BLaER1 treated with 17β-estradiol and CSF1 and Interleukin-3, amounts not matched to agents 10 nM and 100 nM (cell line): ENCODE measurements around the gene MCM9.

Experiments used
- H3K27ac ChIP-seq, 11 experiments: shearing (Covaris generic); formaldehyde crosslinking; 2 replicates each; pipeline ENCODE4 v1.8.1; 2022
- H3K27me3 ChIP-seq, 11 experiments: shearing (Covaris generic); formaldehyde crosslinking; 2 replicates each; pipeline ENCODE4 v1.8.1; 2022
- H3K36me3 ChIP-seq, 11 experiments: shearing (Covaris generic); formaldehyde crosslinking; 2 replicates each; pipeline ENCODE4 v1.8.1; 2022
- H3K4me1 ChIP-seq, 10 experiments: shearing (Covaris generic); formaldehyde crosslinking; 2 replicates each; pipeline ENCODE4 v1.8.1; 2022
- H3K4me2 ChIP-seq, 11 experiments: shearing (Covaris generic); formaldehyde crosslinking; 2 replicates each; pipeline ENCODE4 v1.8.1; 2022
- H3K4me3 ChIP-seq, 10 experiments: shearing (Covaris generic); formaldehyde crosslinking; 2 replicates each; pipeline ENCODE4 v1.8.1; 2022
- H3K9ac ChIP-seq, 11 experiments: shearing (Covaris generic); formaldehyde crosslinking; 2 replicates each; pipeline ENCODE4 v1.8.1; 2022
- H3K9me3 ChIP-seq, 11 experiments: shearing (Covaris generic); formaldehyde crosslinking; replicated peaks in 1 of 11; 2 replicates each; pipeline ENCODE4 v1.8.1; 2022
- H4K20me1 ChIP-seq, 11 experiments: shearing (Covaris generic); formaldehyde crosslinking; 2 replicates each; pipeline ENCODE4 v1.8.1; 2022
- Cebpa-rat ChIP-seq, 11 experiments: shearing (Covaris generic); IDR thresholded peaks; 2 replicates each; pipeline ENCODE4 v1.8.1; 2022

The MCM9 gene

DNA sequence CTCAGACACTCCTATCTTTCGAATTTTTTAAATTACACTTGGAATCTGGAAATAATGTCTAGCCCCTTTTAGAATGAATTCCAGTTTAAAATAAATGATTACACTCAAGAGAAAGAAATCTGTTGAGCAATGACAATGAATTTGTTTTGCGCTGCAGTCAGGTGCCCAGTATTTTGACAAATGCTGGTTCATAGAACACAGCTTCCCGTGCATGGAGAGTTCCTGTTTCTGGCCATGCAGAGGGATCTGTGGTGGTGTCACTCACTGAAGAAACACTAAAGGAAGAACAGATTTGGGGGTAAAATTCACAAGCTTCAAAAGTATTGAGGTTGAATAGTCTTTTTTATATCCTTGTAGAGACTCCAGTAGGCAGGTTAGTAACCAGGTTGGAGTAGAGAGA lies 170.2 kb downstream of the MCM9 start:
- no peaks in the 10 kb centered on the region for H4K20me1 ChIP-seq
- no peak overlapping the region for H3K4me3 ChIP-seq
- H3K27ac ChIP-seq: peak overlapping the region in 4 of 11 experiments; percentile 43 to 62 (median 54); a peak in 6 of 22 replicates
- no peak for TF ChIP-seq Cebpa-rat (IDR thresholded peaks at IDR 0.05)
- peaks cover 0 to 100% (median 25%) of the 10 kb centered on the region in 10 experiments; a peak in 12 of 20 replicates for H3K4me1 ChIP-seq
- H3K9ac ChIP-seq: no peak overlapping the region
- H3K27me3 ChIP-seq: no peaks in the 10 kb centered on the region
- H3K4me2 ChIP-seq: peak overlapping the region in 4 of 11 experiments; percentile 47 to 78 (median 70); a peak in 8 of 22 replicates
- H3K36me3 ChIP-seq: no peaks in the 10 kb centered on the region
- no peaks in the 10 kb centered on the region for H3K9me3 ChIP-seq
